Measurements from ENCODE around the gene LSM3. TPM values are rescaled to one million over a fixed set of nuclear protein-coding genes. Genes with fewer than 3 reads are reported as not detected.

The LSM3 gene
- total RNA-seq, 1 experiment from 2014 or later = 17.4 TPM

- no peak for DNase-seq (ENCODE audit: low read depth, low spot score)
- H4K20me1 ChIP-seq (ENCODE audit: insufficient read depth) = no peaks in the 10 kb centered on the region
- CTCF ChIA-PET = no interaction called here
- no peaks in the 10 kb centered on the region for H3K9me3 ChIP-seq (ENCODE audit: control insufficient read depth in 1 of 2, insufficient read depth in 1 of 2, low read depth in 1 of 2, low read length in 2 of 2)
- H3K9ac ChIP-seq (ENCODE audit: low read length) = no peak overlapping the region
- H3K27ac ChIP-seq (ENCODE audit: low read depth, low read length) = no peak overlapping the region
- H3K9me2 ChIP-seq (ENCODE audit: insufficient read depth) = no peaks in the 10 kb centered on the region
- no peak overlapping the region for H3K4me2 ChIP-seq (ENCODE audit: low read length)
- H3K4me3 ChIP-seq (replicated peaks in 1 of 2; ENCODE audit: low read depth in 1 of 2, low read length in 2 of 2) = no peak overlapping the region
- H3K36me3 ChIP-seq (ENCODE audit: control insufficient read depth in 1 of 2, insufficient read depth in 2 of 2, low read length in 2 of 2) = no peaks in the 10 kb centered on the region
- ATAC-seq = no peak
- H3K27me3 ChIP-seq (ENCODE audit: insufficient read depth, low read length) = no peaks in the 10 kb centered on the region; the same call in 1 of the 2 replicates
- no peaks in the 10 kb centered on the region for H3K79me2 ChIP-seq (ENCODE audit: insufficient read depth, low read length)
- RAD21 ChIA-PET (ENCODE audit: low non-redundant PET in 1 of 2, low total read pairs in 2 of 2, uncharacterized antibody in 2 of 2, unreplicated experiment in 2 of 2) = no interaction called here
- BruUV-seq (replicated peaks) = no TSS peak
- POLR2A ChIA-PET = no interaction called here
- intact Hi-C loops (cut with micrococcal nuclease) = no loop called here
- no peak overlapping the region for H2AFZ ChIP-seq (ENCODE audit: low read depth, low read length, poor library complexity, severe bottlenecking)
- H3K4me1 ChIP-seq (ENCODE audit: control insufficient read depth in 1 of 2, insufficient read depth in 2 of 2, low read length in 2 of 2) = no peaks in the 10 kb centered on the region
- TF ChIP-seq FOSL1 (IDR thresholded peaks at IDR 0.05; ENCODE audit: low read depth) = no peak
These were observed 66.1 kb downstream of the LSM3 start for GRCh38 chr3:14244521-14245247.

GRCh38 chr3:14245248-14245639 is 66.6 kb downstream of the LSM3 start:
- Histone ChIP-seq H2AFZ (ENCODE audit: low read depth, low read length, poor library complexity, severe bottlenecking) (no peak overlapping the region), H3K9ac (ENCODE audit: low read length) (no peak overlapping the region), H3K36me3 (ENCODE audit: control insufficient read depth in 1 of 2, insufficient read depth in 2 of 2, low read length in 2 of 2) (no peaks in the 10 kb centered on the region), H3K4me3 (replicated peaks in 1 of 2; ENCODE audit: low read depth in 1 of 2, low read length in 2 of 2) (no peak overlapping the region), H3K4me2 (ENCODE audit: low read length) (no peak overlapping the region), H3K27me3 (ENCODE audit: insufficient read depth, low read length) (no peaks in the 10 kb centered on the region; the same call in 1 of the 2 replicates), H3K27ac (ENCODE audit: low read depth, low read length) (no peak overlapping the region), H3K4me1 (ENCODE audit: control insufficient read depth in 1 of 2, insufficient read depth in 2 of 2, low read length in 2 of 2) (no peaks in the 10 kb centered on the region), H4K20me1 (ENCODE audit: insufficient read depth) (no peaks in the 10 kb centered on the region), H3K9me2 (ENCODE audit: insufficient read depth) (no peaks in the 10 kb centered on the region), H3K79me2 (ENCODE audit: insufficient read depth, low read length) (no peaks in the 10 kb centered on the region), H3K9me3 (ENCODE audit: control insufficient read depth in 1 of 2, insufficient read depth in 1 of 2, low read depth in 1 of 2, low read length in 2 of 2) (no peaks in the 10 kb centered on the region)
- intact Hi-C loops (cut with micrococcal nuclease) = no loop called here
- ChIA-PET POLR2A (no interaction called here), CTCF (no interaction called here), RAD21 (ENCODE audit: low non-redundant PET in 1 of 2, low total read pairs in 2 of 2, uncharacterized antibody in 2 of 2, unreplicated experiment in 2 of 2) (no interaction called here)
- ATAC-seq (no peak), DNase-seq (ENCODE audit: low read depth, low spot score) (no peak)
- no TSS peak for BruUV-seq (replicated peaks)
- TF ChIP-seq MAX (IDR thresholded peaks at IDR 0.05) (no peak), TCF7L2 (IDR thresholded peaks at IDR 0.05; ENCODE audit: borderline replicate concordance, extremely low read depth, insufficient read depth, insufficient read length) (no peak), CTCF (IDR thresholded peaks at IDR 0.05 in 2 of 3, conservative IDR thresholded peaks at IDR 0.05 in 1 of 3; ENCODE audit: borderline replicate concordance in 1 of 3, insufficient read depth in 1 of 3, low read depth in 2 of 3, low read length in 2 of 3) (no peak), JUND (IDR thresholded peaks at IDR 0.05) (no peak), ATF3 (IDR thresholded peaks at IDR 0.05) (no peak), CBX3 (IDR thresholded peaks at IDR 0.05; ENCODE audit: low read depth) (no peak), EGR1 (IDR thresholded peaks at IDR 0.05; ENCODE audit: low read depth) (no peak), FOSL1 (IDR thresholded peaks at IDR 0.05; ENCODE audit: low read depth) (no peak), EZH2 (IDR thresholded peaks at IDR 0.05) (no peak), ELF1 (IDR thresholded peaks at IDR 0.05; ENCODE audit: borderline replicate concordance, low read depth) (no peak), EZH2phosphoT487 (IDR thresholded peaks at IDR 0.05; ENCODE audit: borderline replicate concordance) (no peak), ZBTB33 (IDR thresholded peaks at IDR 0.05; ENCODE audit: extremely low read depth, insufficient replicate concordance, low read length) (no peak)

Measured in HCT116 (cell line).